MCF 10A (cell line): ENCODE results near the gene PRCD. TPM values are rescaled to one million over a fixed set of nuclear protein-coding genes. Genes with fewer than 3 reads are reported as not detected.
A peak's percentile ranks its signal among the peaks of the same experiment; 100 is the strongest.

Experiments
- BruUV-seq: library from RNA; stranded (reverse); fragments of 400-500 nt; replicated peaks from 2 replicates; lab custom pipeline; 2021; lab: Mats Ljungman, UMichigan
- CTCF ChIA-PET: fragments of 300-600 bp; sonication (Branson Sonifier 250); formaldehyde crosslinking; extraction: SDS; loops from one replicate; lab custom pipeline; 2021; ENCODE audit warnings: antibody characterized with exemption, inconsistent platforms; lab: Yijun Ruan, JAX
- POLR2A ChIA-PET: fragments of 300-600, 350-650 bp; sonication (Branson Sonifier 250); formaldehyde crosslinking; extraction: SDS; loops from one replicate; lab custom pipeline; 2020; ENCODE audit warnings: antibody characterized with exemption, inconsistent platforms; lab: Yijun Ruan, JAX
- DNase-seq: peaks from one replicate; pipeline ENCODE4 v3.0.0-alpha.2; 2018; ENCODE audit not compliant: unreplicated experiment
- H3K27ac Mint-ChIP-seq: one replicate; pipeline ENCODE4 v1.8.0; 2022; ENCODE audit warnings: mild to moderate bottlenecking, low read depth, mixed read lengths; ENCODE audit not compliant: unreplicated experiment
- H3K27me3 Mint-ChIP-seq: one replicate; pipeline ENCODE4 v1.8.0; 2022; ENCODE audit warnings: mixed read lengths; ENCODE audit not compliant: insufficient read depth, unreplicated experiment
- H3K36me3 Mint-ChIP-seq: one replicate; pipeline ENCODE4 v1.8.0; 2022; ENCODE audit warnings: mild to moderate bottlenecking, moderate library complexity, mixed read lengths; ENCODE audit not compliant: insufficient read depth, unreplicated experiment
- H3K4me1 Mint-ChIP-seq: one replicate; pipeline ENCODE4 v1.8.0; 2022; ENCODE audit warnings: mixed read lengths; ENCODE audit not compliant: insufficient read depth, unreplicated experiment
- H3K4me3 Mint-ChIP-seq: one replicate; pipeline ENCODE4 v1.8.0; 2022; ENCODE audit warnings: mild to moderate bottlenecking, moderate library complexity, mixed read lengths; ENCODE audit not compliant: unreplicated experiment
- H3K9me3 Mint-ChIP-seq: one replicate; pipeline ENCODE4 v1.8.0; 2022; ENCODE audit warnings: mixed read lengths; ENCODE audit not compliant: unreplicated experiment
- CTCF ChIP-seq: fragments of 200-600 bp; IDR thresholded peaks from one replicate; pipeline ENCODE4 v1.8.0; 2022; ENCODE audit warnings: antibody characterized with exemption, mild to moderate bottlenecking; ENCODE audit not compliant: unreplicated experiment
- intact Hi-C: fragments of 100-400 bp; cut with micrococcal nuclease; formaldehyde crosslinking; loops from 2 replicates; pipeline ENCODE4 v1.14.1; 2022
- total RNA-seq: library from RNA; stranded (reverse); gene quantifications from 2 replicates; pipeline ENCODE4 v1.2.3, GENCODE V29; 2022

PRCD gene
- total RNA-seq, 1 experiment from 2014 or later, result not detected

GRCh38 chr17:76567634-76568432 lies 28.0 kb downstream of the PRCD start:
- no peaks in the 10 kb centered on the region for H3K9me3 Mint-ChIP-seq
- peak; percentile 35 for DNase-seq
- no peak for TF ChIP-seq CTCF
- no TSS peak for BruUV-seq
- H3K27me3 Mint-ChIP-seq, result no peaks in the 10 kb centered on the region
- peaks cover 55% of the 10 kb centered on the region for H3K36me3 Mint-ChIP-seq
- intact Hi-C loops, result no loop called here
- H3K4me3 Mint-ChIP-seq, result no peak overlapping the region
- peaks cover 27% of the 10 kb centered on the region for H3K4me1 Mint-ChIP-seq
- POLR2A ChIA-PET, result interaction anchor here (0.5 to 4.6 kb wide), 18 partner anchors 8 to 146 kb away, joined by 3 to 56 read pairs (median 6); partner anchors contain the start of gene ST6GALNAC2
- H3K27ac Mint-ChIP-seq, result peak overlapping the region; percentile 50
- CTCF ChIA-PET, result interaction anchor here (0.7 to 1.2 kb wide), 8 partner anchors 16 to 56 kb away, joined by 3 to 6 read pairs (median 4); no protein-coding TSS in a partner anchor

DNA sequence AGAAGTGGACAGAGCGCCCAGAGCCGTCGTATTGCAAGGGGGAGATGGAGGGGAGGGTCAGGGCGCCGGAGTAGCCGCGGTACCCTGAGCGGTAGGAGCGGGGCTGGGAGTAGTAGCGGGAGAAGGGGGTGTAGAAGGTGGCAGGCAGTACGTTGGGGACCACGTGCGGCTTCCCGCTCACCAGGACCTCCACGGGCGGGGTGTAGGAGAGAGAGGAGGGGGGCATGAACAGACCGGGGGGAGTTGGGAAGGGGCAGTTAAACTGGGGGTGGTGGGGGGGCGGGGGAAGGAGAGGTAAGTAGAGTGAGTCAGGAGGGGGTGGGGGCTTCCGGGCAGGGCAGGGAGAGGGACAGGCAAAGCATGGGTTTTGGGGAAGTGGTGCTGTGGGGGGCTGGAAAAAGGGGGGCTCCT lies 29.0 kb downstream of the PRCD start:
- Mint-ChIP-seq H3K4me1 (peaks cover 23% of the 10 kb centered on the region), H3K9me3 (no peaks in the 10 kb centered on the region), H3K4me3 (no peak overlapping the region), H3K27ac (peak overlapping the region; percentile 50), H3K36me3 (peaks cover 45% of the 10 kb centered on the region), H3K27me3 (no peaks in the 10 kb centered on the region)
- no peak for DNase-seq
- intact Hi-C loops, result no loop called here
- ChIA-PET POLR2A (interaction anchor here (0.8 to 4.6 kb wide), 8 partner anchors 9 to 54 kb away, joined by 3 to 56 read pairs (median 16); partner anchors contain the start of gene ST6GALNAC2), CTCF (interaction anchor here (0.8 kb wide), 1 partner anchor 55 kb away, joined by 3 read pairs; no protein-coding TSS in a partner anchor)
- no TSS peak for BruUV-seq
- TF ChIP-seq CTCF, result no peak

- no peak overlapping the region for H3K4me3 Mint-ChIP-seq
- no peak for TF ChIP-seq CTCF
- intact Hi-C loops, result no loop called here
- H3K9me3 Mint-ChIP-seq, result no peaks in the 10 kb centered on the region
- POLR2A ChIA-PET, result interaction anchor here (0.9 to 4.6 kb wide), 4 partner anchors 8 to 54 kb away, joined by 3 to 30 read pairs (median 4); no protein-coding TSS in a partner anchor
- BruUV-seq, result no TSS peak
- no peak for DNase-seq
- no peak overlapping the region for H3K27ac Mint-ChIP-seq
- H3K36me3 Mint-ChIP-seq, result peaks cover 36% of the 10 kb centered on the region
- peaks cover 23% of the 10 kb centered on the region for H3K4me1 Mint-ChIP-seq
- CTCF ChIA-PET, result interaction anchor here (1.0 to 1.1 kb wide), 2 partner anchors 28 to 48 kb away, joined by 3 to 6 read pairs; no protein-coding TSS in a partner anchor
- H3K27me3 Mint-ChIP-seq, result no peaks in the 10 kb centered on the region
Measured at GRCh38 chr17:76569607-76570279, 29.9 kb downstream of the PRCD start.
